ENCODE results near the gene RBMS3.
A peak's percentile ranks its signal among the peaks of the same experiment; 100 is the strongest.

Gene RBMS3

DNA sequence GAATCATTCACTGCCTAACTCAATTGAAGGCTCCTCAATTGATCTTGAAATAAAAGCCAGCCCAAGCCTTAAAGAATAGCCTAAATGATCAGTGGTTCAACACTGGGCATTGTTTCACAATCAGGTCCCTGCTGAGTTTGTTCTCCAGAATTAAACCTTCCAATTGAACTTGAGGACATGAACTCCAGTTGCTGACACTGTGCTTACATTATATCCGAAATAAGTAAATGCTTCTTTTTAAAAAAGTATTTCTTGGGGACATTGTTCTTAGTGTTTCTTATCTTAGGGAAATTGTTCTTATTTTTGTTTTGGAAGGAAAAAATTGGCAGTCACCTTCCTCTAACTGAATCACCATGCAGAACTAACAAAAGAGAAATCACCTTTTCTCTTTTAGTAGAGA is 450.2 kb downstream of the RBMS3 start:
- no peak overlapping the region for H3K27ac Mint-ChIP-seq
- no peak overlapping the region for H3K4me3 Mint-ChIP-seq
- TF ChIP-seq CTCF (IDR thresholded peaks at IDR 0.05; ENCODE audit: unreplicated experiment in 3 of 3): no peak
- H3K36me3 Mint-ChIP-seq (ENCODE audit: low read depth): peaks cover 2% of the 10 kb centered on the region
- H3K9me3 Mint-ChIP-seq: peaks cover 12% of the 10 kb centered on the region
- no peaks in the 10 kb centered on the region for H3K27me3 Mint-ChIP-seq (ENCODE audit: low read depth)
- H3K4me1 Mint-ChIP-seq: no peaks in the 10 kb centered on the region

- H3K27ac Mint-ChIP-seq: peak overlapping the region; percentile 76 to 89 (median 85)
- no peak for TF ChIP-seq CTCF (IDR thresholded peaks at IDR 0.05; ENCODE audit: unreplicated experiment in 3 of 3)
- H3K4me1 Mint-ChIP-seq: peaks cover 36% of the 10 kb centered on the region
- no peaks in the 10 kb centered on the region for H3K36me3 Mint-ChIP-seq (ENCODE audit: low read depth)
- no peaks in the 10 kb centered on the region for H3K9me3 Mint-ChIP-seq
- no peak overlapping the region for H3K4me3 Mint-ChIP-seq
- no peaks in the 10 kb centered on the region for H3K27me3 Mint-ChIP-seq (ENCODE audit: low read depth)
Measured at GRCh38 chr3:29741231-29741630, 460.4 kb downstream of the RBMS3 start.

DNA sequence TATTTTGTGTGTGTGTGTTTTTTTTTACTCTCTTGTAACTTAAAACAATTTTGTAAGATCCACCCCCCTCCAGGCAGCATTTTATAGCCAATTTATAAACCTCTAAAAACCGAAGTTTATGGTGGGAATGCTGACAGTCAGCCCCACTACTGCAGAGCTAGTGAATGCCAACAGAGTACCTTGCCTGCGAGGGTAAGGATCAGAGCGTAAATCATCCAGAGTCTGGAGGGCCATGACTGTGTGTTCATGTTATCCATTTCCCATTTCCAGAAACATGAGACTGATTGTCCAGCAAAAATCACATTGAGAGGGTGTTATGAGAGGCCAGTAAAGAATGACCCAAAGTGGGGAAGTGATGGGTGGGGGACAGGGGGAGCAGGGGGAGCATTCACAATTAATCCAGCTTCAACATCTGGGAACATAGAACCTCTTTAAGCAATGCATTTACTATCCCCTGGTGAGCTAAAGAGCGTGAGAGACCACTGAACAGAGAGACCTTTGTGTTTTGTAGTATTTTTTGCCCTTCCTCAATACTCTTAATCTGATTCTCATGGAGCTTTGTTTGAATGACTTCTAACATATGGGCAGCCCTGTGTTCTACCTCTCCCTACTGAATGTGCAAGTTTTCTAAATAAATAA is 464.5 kb downstream of the RBMS3 start:
- H3K4me3 Mint-ChIP-seq: no peak overlapping the region
- no peak for TF ChIP-seq CTCF (IDR thresholded peaks at IDR 0.05; ENCODE audit: unreplicated experiment in 3 of 3)
- no peaks in the 10 kb centered on the region for H3K27me3 Mint-ChIP-seq (ENCODE audit: low read depth)
- no peaks in the 10 kb centered on the region for H3K36me3 Mint-ChIP-seq (ENCODE audit: low read depth)
- no peaks in the 10 kb centered on the region for H3K9me3 Mint-ChIP-seq
- H3K4me1 Mint-ChIP-seq: peaks cover 35% of the 10 kb centered on the region
- peak overlapping the region; percentile 14 to 76 (median 58) for H3K27ac Mint-ChIP-seq

GRCh38 chr3:29746163-29746760 is 465.4 kb downstream of the RBMS3 start:
- H3K4me1 Mint-ChIP-seq: peaks cover 29% of the 10 kb centered on the region
- no peak overlapping the region for H3K4me3 Mint-ChIP-seq
- TF ChIP-seq CTCF (IDR thresholded peaks at IDR 0.05; ENCODE audit: unreplicated experiment in 3 of 3): no peak
- H3K36me3 Mint-ChIP-seq (ENCODE audit: low read depth): no peaks in the 10 kb centered on the region
- H3K27ac Mint-ChIP-seq: no peak overlapping the region
- H3K9me3 Mint-ChIP-seq: no peaks in the 10 kb centered on the region
- no peaks in the 10 kb centered on the region for H3K27me3 Mint-ChIP-seq (ENCODE audit: low read depth)

DNA sequence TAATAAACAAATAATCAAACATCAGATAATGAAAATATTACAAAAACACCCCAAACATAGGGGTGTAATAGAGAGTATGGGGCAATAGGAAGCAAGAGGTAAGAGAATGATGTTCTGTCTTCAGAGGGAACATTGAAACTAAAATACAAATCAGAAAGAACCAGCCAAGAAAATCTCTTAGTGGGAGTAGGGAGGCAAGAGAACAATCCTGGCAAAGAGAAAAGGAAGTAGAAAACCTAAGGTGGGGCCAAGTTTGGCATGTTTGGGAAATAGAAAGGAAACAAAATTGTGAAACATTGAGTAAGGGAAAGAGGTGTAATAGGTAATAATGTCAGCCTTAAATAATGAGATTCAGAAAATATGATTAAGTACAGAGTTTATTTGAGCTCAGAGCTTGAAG is 467.1 kb downstream of the RBMS3 start:
- Mint-ChIP-seq H3K36me3 (ENCODE audit: low read depth) (no peaks in the 10 kb centered on the region), H3K4me1 (peaks cover 21% of the 10 kb centered on the region), H3K27me3 (ENCODE audit: low read depth) (no peaks in the 10 kb centered on the region), H3K4me3 (no peak overlapping the region), H3K9me3 (no peaks in the 10 kb centered on the region), H3K27ac (no peak overlapping the region)
- TF ChIP-seq CTCF (IDR thresholded peaks at IDR 0.05; ENCODE audit: unreplicated experiment in 3 of 3): no peak
